H9 (cell line): ENCODE measurements around the gene RAB14. TPM values are rescaled to one million over a fixed set of nuclear protein-coding genes. Genes with fewer than 3 reads are reported as not detected.

Experiments
- DNase-seq: peaks from one replicate; pipeline ENCODE4 v3.0.0-alpha.2; 2017
- H2AFZ ChIP-seq: one replicate; pipeline ENCODE4 v1.6.1; 2013; ENCODE audit warnings: mild to moderate bottlenecking, low read length, control low read depth, moderate library complexity
- H2AK5ac ChIP-seq: 2 replicates; pipeline ENCODE4 v1.6.1; 2013; ENCODE audit warnings: low read length, control low read depth, mixed read lengths; ENCODE audit not compliant: insufficient read length
- H2BK120ac ChIP-seq: one replicate; pipeline ENCODE4 v1.6.1; 2013; ENCODE audit warnings: low read depth, mild to moderate bottlenecking, low read length, control low read depth, inconsistent platforms; ENCODE audit not compliant: poor library complexity, severe bottlenecking
- H2BK12ac ChIP-seq: 2 replicates; pipeline ENCODE4 v1.6.1; 2013; ENCODE audit warnings: low read length, control low read depth, mixed read lengths, low read depth; ENCODE audit not compliant: insufficient read length
- H2BK15ac ChIP-seq: 2 replicates; pipeline ENCODE4 v1.6.1; 2013; ENCODE audit warnings: low read depth, low read length, control low read depth
- H2BK20ac ChIP-seq: one replicate; pipeline ENCODE4 v1.6.1; 2013; ENCODE audit warnings: low read depth, mild to moderate bottlenecking, low read length, control low read depth, inconsistent platforms; ENCODE audit not compliant: poor library complexity, severe bottlenecking
- H2BK5ac ChIP-seq: 2 replicates; pipeline ENCODE4 v1.6.1; 2013; ENCODE audit warnings: low read length, control low read depth, mixed read lengths; ENCODE audit not compliant: insufficient read length
- H3K14ac ChIP-seq: 2 replicates; pipeline ENCODE4 v1.6.1; 2013; ENCODE audit warnings: low read length, control low read depth; ENCODE audit not compliant: insufficient read depth
- H3K18ac ChIP-seq: 2 replicates; pipeline ENCODE4 v1.6.1; 2013; ENCODE audit warnings: low read depth, mild to moderate bottlenecking, mixed read lengths, low read length, control low read depth; ENCODE audit not compliant: insufficient read length
- H3K23ac ChIP-seq: 2 replicates; pipeline ENCODE4 v1.6.1; 2013; ENCODE audit warnings: low read length, control low read depth, mixed read lengths, low read depth; ENCODE audit not compliant: insufficient read length
- H3K23me2 ChIP-seq: 2 replicates; pipeline ENCODE4 v1.6.1; 2013; ENCODE audit warnings: low read depth, mild to moderate bottlenecking, mixed read lengths, low read length, control low read depth; ENCODE audit not compliant: insufficient read length, poor library complexity, severe bottlenecking
- H3K27ac ChIP-seq: 2 replicates; pipeline ENCODE4 v1.5.1; 2013; ENCODE audit warnings: low read length, control low read depth, mixed read lengths, low read depth; ENCODE audit not compliant: insufficient read length
- H3K27me3 ChIP-seq: 2 replicates; pipeline ENCODE4 v1.6.1; 2013; ENCODE audit warnings: low read length, control low read depth, inconsistent platforms; ENCODE audit not compliant: insufficient read depth
- H3K4ac ChIP-seq: 2 replicates; pipeline ENCODE4 v1.6.1; 2013; ENCODE audit warnings: low read depth, mild to moderate bottlenecking, control low read depth, inconsistent platforms, low read length, moderate library complexity
- H3K4me1 ChIP-seq: 2 replicates; pipeline ENCODE4 v1.6.1; 2013; ENCODE audit warnings: low read length, control low read depth, inconsistent platforms; ENCODE audit not compliant: insufficient read depth
- H3K4me2 ChIP-seq: 2 replicates; pipeline ENCODE4 v1.6.1; 2013; ENCODE audit warnings: low read length, control low read depth, mixed read lengths; ENCODE audit not compliant: insufficient read length, insufficient read depth
- H3K56ac ChIP-seq: 2 replicates; pipeline ENCODE4 v1.6.1; 2013; ENCODE audit warnings: low read depth, mild to moderate bottlenecking, mixed read lengths, low read length, control low read depth; ENCODE audit not compliant: insufficient read length
- H3K79me1 ChIP-seq: 2 replicates; pipeline ENCODE4 v1.6.1; 2013; ENCODE audit warnings: low read depth, mild to moderate bottlenecking, moderate library complexity, low read length, control low read depth, inconsistent platforms; ENCODE audit not compliant: insufficient read depth, poor library complexity, severe bottlenecking
- H3K79me2 ChIP-seq: 2 replicates; pipeline ENCODE4 v1.6.1; 2013; ENCODE audit warnings: low read length, control low read depth, inconsistent platforms; ENCODE audit not compliant: insufficient read depth
- H3K9ac ChIP-seq: 2 replicates; pipeline ENCODE4 v1.6.1; 2013; ENCODE audit warnings: low read length, control low read depth, mixed read lengths; ENCODE audit not compliant: insufficient read length; ENCODE audit errors: extremely low read depth
- H3K9me3 ChIP-seq: one replicate; pipeline ENCODE4 v1.6.1; 2013; ENCODE audit warnings: low read depth, low read length, inconsistent platforms; ENCODE audit not compliant: control insufficient read depth
- H3T11ph ChIP-seq: one replicate; pipeline ENCODE4 v1.6.1; 2013; ENCODE audit warnings: mild to moderate bottlenecking, low read length, control low read depth, inconsistent platforms
- H4K20me1 ChIP-seq: one replicate; pipeline ENCODE4 v1.6.1; 2013; ENCODE audit not compliant: control insufficient read depth, insufficient read length, insufficient read depth
- H4K5ac ChIP-seq: 2 replicates; pipeline ENCODE4 v1.6.1; 2013; ENCODE audit warnings: low read depth, mild to moderate bottlenecking, mixed read lengths, low read length, control low read depth; ENCODE audit not compliant: insufficient read length
- H4K8ac ChIP-seq: replicated peaks from 2 replicates; pipeline ENCODE4 v1.6.1; 2013; ENCODE audit warnings: low read length, control low read depth, mixed read lengths, low read depth; ENCODE audit not compliant: insufficient read length
- H4K91ac ChIP-seq: 2 replicates; pipeline ENCODE4 v1.6.1; 2013; ENCODE audit warnings: low read depth, mild to moderate bottlenecking, moderate library complexity, mixed read lengths, low read length, control low read depth; ENCODE audit not compliant: insufficient read length
- H3K27ac Mint-ChIP-seq, 3 experiments: 2 replicates in 2 of 3; 3 replicates in 1 of 3; pipeline ENCODE4 v1.8.0; 2020 to 2021; ENCODE audit warnings: mixed read lengths in 3 of 3, mild to moderate bottlenecking in 1 of 3, moderate library complexity in 1 of 3
- H3K27me3 Mint-ChIP-seq: 2 replicates; pipeline ENCODE4 v1.8.0; 2021; ENCODE audit warnings: low read depth, mild to moderate bottlenecking, moderate library complexity, mixed read lengths
- H3K36me3 Mint-ChIP-seq, 3 experiments: 2 replicates in 2 of 3; 3 replicates in 1 of 3; pipeline ENCODE4 v1.8.0; 2020 to 2021; ENCODE audit warnings: low read depth in 3 of 3, mixed read lengths in 3 of 3; ENCODE audit not compliant: insufficient read depth in 1 of 3
- H3K4me1 Mint-ChIP-seq, 2 experiments: 2 replicates each; pipeline ENCODE4 v1.8.0; 2020; ENCODE audit warnings: mixed read lengths in 2 of 2
- H3K4me3 Mint-ChIP-seq, 2 experiments: 2 replicates in 1 of 2; 3 replicates in 1 of 2; pipeline ENCODE4 v1.8.0; 2020 to 2021; ENCODE audit warnings: mild to moderate bottlenecking in 2 of 2, mixed read lengths in 2 of 2, moderate library complexity in 1 of 2
- H3K9me3 Mint-ChIP-seq, 2 experiments: 2 replicates in 1 of 2; 3 replicates in 1 of 2; pipeline ENCODE4 v1.8.0; 2020; ENCODE audit warnings: mild to moderate bottlenecking in 2 of 2, mixed read lengths in 2 of 2, moderate library complexity in 1 of 2
- WGBS: extraction: QIAGEN DNeasy Blood & Tissue Kit; methylation state at CpG from one replicate; pipeline ENCODE4 v1.1.7; 2013; ENCODE audit warnings: missing lambda C conversion rate, low lambda C conversion rate, mixed read lengths; ENCODE audit not compliant: insufficient read length; ENCODE audit errors: extremely low coverage; 5-methylcytosine and 5-hydroxymethylcytosine counted together
- total RNA-seq: library from RNA; stranded (reverse); gene quantifications from 2 replicates; pipeline ENCODE4 v1.2.1, GENCODE V29; 2021
- TF ChIP-seq, protein P1 (sequence below): fragments of 200-600 bp; sonication (generic); conservative IDR thresholded peaks from 3 replicates; pipeline ENCODE4 v1.8.0; 2021; ENCODE audit warnings: antibody characterized with exemption, mild to moderate bottlenecking

The RAB14 gene
- total RNA-seq, 1 experiment from 2014 or later = 33.6 TPM

DNA sequence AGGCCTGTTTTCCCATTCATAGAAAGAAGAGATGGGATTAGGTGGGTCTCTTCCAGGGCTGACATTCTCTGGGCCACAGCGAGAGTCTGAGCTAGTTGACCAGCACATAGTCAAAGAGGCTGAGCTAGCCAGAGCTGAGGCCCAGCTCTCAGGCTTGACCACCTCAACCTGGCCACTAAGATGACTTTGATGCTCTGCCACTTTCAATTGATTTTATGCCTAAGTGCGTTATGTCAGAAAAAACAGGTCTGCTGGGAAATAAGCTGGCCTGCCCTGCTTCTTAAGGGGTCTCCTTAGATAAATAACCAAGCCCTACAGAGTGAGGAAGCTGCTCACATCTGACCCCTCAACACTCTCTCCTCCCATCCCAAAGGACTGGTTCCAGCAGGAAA is 20.0 kb upstream of the RAB14 start:
- TF ChIP-seq, protein P1, sequence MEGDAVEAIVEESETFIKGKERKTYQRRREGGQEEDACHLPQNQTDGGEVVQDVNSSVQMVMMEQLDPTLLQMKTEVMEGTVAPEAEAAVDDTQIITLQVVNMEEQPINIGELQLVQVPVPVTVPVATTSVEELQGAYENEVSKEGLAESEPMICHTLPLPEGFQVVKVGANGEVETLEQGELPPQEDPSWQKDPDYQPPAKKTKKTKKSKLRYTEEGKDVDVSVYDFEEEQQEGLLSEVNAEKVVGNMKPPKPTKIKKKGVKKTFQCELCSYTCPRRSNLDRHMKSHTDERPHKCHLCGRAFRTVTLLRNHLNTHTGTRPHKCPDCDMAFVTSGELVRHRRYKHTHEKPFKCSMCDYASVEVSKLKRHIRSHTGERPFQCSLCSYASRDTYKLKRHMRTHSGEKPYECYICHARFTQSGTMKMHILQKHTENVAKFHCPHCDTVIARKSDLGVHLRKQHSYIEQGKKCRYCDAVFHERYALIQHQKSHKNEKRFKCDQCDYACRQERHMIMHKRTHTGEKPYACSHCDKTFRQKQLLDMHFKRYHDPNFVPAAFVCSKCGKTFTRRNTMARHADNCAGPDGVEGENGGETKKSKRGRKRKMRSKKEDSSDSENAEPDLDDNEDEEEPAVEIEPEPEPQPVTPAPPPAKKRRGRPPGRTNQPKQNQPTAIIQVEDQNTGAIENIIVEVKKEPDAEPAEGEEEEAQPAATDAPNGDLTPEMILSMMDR = no peak
- Mint-ChIP-seq H3K27me3 (peaks cover 45% of the 10 kb centered on the region), H3K9me3 (no peaks in the 10 kb centered on the region), H3K27ac (peak overlapping the region; percentile 62 to 91 (median 90); a peak in 3 of 7 replicates), H3K4me3 (peak overlapping the region in 1 of 2 experiments; percentile 73; a peak in 2 of 5 replicates), H3K4me1 (peaks cover 36 to 39% of the 10 kb centered on the region in 2 experiments), H3K36me3 (no peaks in the 10 kb centered on the region; a peak in 1 of 7 replicates)
- Histone ChIP-seq H2BK15ac (no peak overlapping the region), H3K4ac (no peak overlapping the region), H3K23ac (no peak overlapping the region), H2BK120ac (no peak overlapping the region), H3K56ac (no peak overlapping the region), H3K4me1 (peaks cover 11% of the 10 kb centered on the region; the same call in 1 of the 2 replicates), H3K79me2 (no peaks in the 10 kb centered on the region), H3K23me2 (no peaks in the 10 kb centered on the region), H4K91ac (no peak overlapping the region), H2AFZ (no peak overlapping the region), H2BK20ac (no peak overlapping the region), H3K14ac (no peak overlapping the region), H3K27ac (no peak overlapping the region), H3T11ph (no peak overlapping the region), H3K9ac (no peak overlapping the region), H3K27me3 (0 out of 2 replicates have a peak, but pooled peaks cover 2% of the 10 kb centered on the region), H4K20me1 (no peaks in the 10 kb centered on the region), H3K4me2 (peak overlapping the region; percentile 1), H4K8ac (no peak overlapping the region), H3K79me1 (no peaks in the 10 kb centered on the region), H2BK5ac (no peak overlapping the region), H3K18ac (no peak overlapping the region), H3K9me3 (no peaks in the 10 kb centered on the region), H4K5ac (no peak overlapping the region), H2AK5ac (no peak overlapping the region), H2BK12ac (no peak overlapping the region)
- WGBS = no CpG with 5 or more reads among the region's 2 CpGs
- peak; percentile 35 for DNase-seq
